Neural cell (in vitro differentiated cells): Measurements from ENCODE around the gene DCTN1. TPM values are rescaled to one million over a fixed set of nuclear protein-coding genes. Genes with fewer than 3 reads are reported as not detected.

ENCODE experiments used
- H2AFZ ChIP-seq: fragments of 200-600, 300-800 bp; sonication (generic), shearing (Covaris generic); 2 replicates; pipeline ENCODE4 v1.6.0; 2014; ENCODE audit warnings: low read depth, mild to moderate bottlenecking, antibody characterized with exemption, low read length, moderate library complexity
- H3F3A ChIP-seq: fragments of 200-600 bp; shearing (Covaris generic); 2 replicates; pipeline ENCODE4 v1.6.1; 2016; ENCODE audit warnings: mild to moderate bottlenecking, moderate library complexity, mixed read lengths, antibody characterized with exemption, low read length; ENCODE audit not compliant: insufficient read depth, poor library complexity, severe bottlenecking
- H3K27ac ChIP-seq: fragments of 200-600, 300-800 bp; sonication (generic), shearing (Covaris generic); 2 replicates; pipeline ENCODE4 v1.5.1; 2014; ENCODE audit warnings: mild to moderate bottlenecking, low read length, moderate library complexity
- H3K27me3 ChIP-seq: fragments of 300-800, 200-600 bp; sonication (generic), shearing (Covaris generic); 2 replicates; pipeline ENCODE4 v1.6.0; 2014; ENCODE audit warnings: mild to moderate bottlenecking, low read depth, low read length, moderate library complexity; ENCODE audit not compliant: insufficient read depth
- H3K36me3 ChIP-seq: fragments of 300-800, 200-600 bp; sonication (generic), shearing (Covaris generic); 2 replicates; pipeline ENCODE4 v1.5.1; 2014; ENCODE audit warnings: mild to moderate bottlenecking, antibody characterized with exemption, low read length, moderate library complexity; ENCODE audit not compliant: insufficient read depth
- H3K4me2 ChIP-seq: fragments of 300-800, 200-600 bp; sonication (generic), shearing (Covaris generic); 2 replicates; pipeline ENCODE4 v1.6.0; 2014; ENCODE audit warnings: mild to moderate bottlenecking, low read length
- H3K4me3 ChIP-seq: fragments of 300-800, 200-600 bp; sonication (generic), shearing (Covaris generic); 2 replicates; pipeline ENCODE4 v1.5.1; 2014; ENCODE audit warnings: mild to moderate bottlenecking, low read length, moderate library complexity
- H3K79me2 ChIP-seq: fragments of 200-600 bp; shearing (Covaris generic); replicated peaks from 2 replicates; pipeline ENCODE4 v1.6.0; 2014; ENCODE audit warnings: mild to moderate bottlenecking, low read length, moderate library complexity; ENCODE audit not compliant: insufficient read depth
- H3K9ac ChIP-seq: fragments of 300-800, 200-600 bp; sonication (generic), shearing (Covaris generic); 2 replicates; pipeline ENCODE4 v1.6.1; 2016; ENCODE audit warnings: mild to moderate bottlenecking, low read length, mixed read lengths
- H3K9me2 ChIP-seq: fragments of 200-600 bp; shearing (Covaris generic); 2 replicates; pipeline ENCODE4 v1.6.1; 2016; ENCODE audit warnings: mild to moderate bottlenecking, low read length, mixed read lengths; ENCODE audit not compliant: insufficient read depth
- H3K9me3 ChIP-seq: fragments of 200-600, 300-800 bp; sonication (generic), shearing (Covaris generic); 2 replicates; pipeline ENCODE4 v1.6.1; 2016; ENCODE audit warnings: mild to moderate bottlenecking, mixed run types, low read length, moderate library complexity, mixed read lengths
- H4K20me1 ChIP-seq: fragments of 200-600 bp; shearing (Covaris generic); 2 replicates; pipeline ENCODE4 v1.6.1; 2016; ENCODE audit warnings: mild to moderate bottlenecking, mixed run types; ENCODE audit not compliant: insufficient read depth
- EP300 ChIP-seq: fragments of 450-650 bp; conservative IDR thresholded peaks from 2 replicates; pipeline ENCODE4 v1.6.1; 2014; ENCODE audit warnings: antibody characterized with exemption, mild to moderate bottlenecking, moderate library complexity; ENCODE audit not compliant: poor library complexity, severe bottlenecking
- EZH2 ChIP-seq: fragments of 200-600, 300-800 bp; shearing (Covaris generic), sonication (generic); IDR thresholded peaks from 2 replicates; pipeline ENCODE4 v1.6.1; 2014; ENCODE audit warnings: antibody characterized with exemption, low read length, borderline replicate concordance, mild to moderate bottlenecking; ENCODE audit not compliant: insufficient read depth, poor library complexity, severe bottlenecking
- MXI1 ChIP-seq: fragments of 450-650 bp; conservative IDR thresholded peaks from 2 replicates; pipeline ENCODE4 v1.6.1; 2014; ENCODE audit warnings: antibody characterized with exemption, mild to moderate bottlenecking; ENCODE audit not compliant: poor library complexity, severe bottlenecking
- POLR2AphosphoS5 ChIP-seq: IDR thresholded peaks from 2 replicates; pipeline ENCODE4 v1.6.1; 2012
- RAD21 ChIP-seq: fragments of 450-650 bp; conservative IDR thresholded peaks from 2 replicates; pipeline ENCODE4 v1.6.1; 2014; ENCODE audit warnings: antibody characterized with exemption, mild to moderate bottlenecking, moderate library complexity
- SMC3 ChIP-seq: fragments of 450-650 bp; conservative IDR thresholded peaks from 2 replicates; pipeline ENCODE4 v1.6.1; 2014; ENCODE audit warnings: antibody characterized with exemption, mild to moderate bottlenecking, moderate library complexity; ENCODE audit not compliant: poor library complexity
- TAF1 ChIP-seq: IDR thresholded peaks from 2 replicates; pipeline ENCODE4 v1.6.1; 2012; ENCODE audit warnings: low read depth
- polyA plus RNA-seq: library from polyadenylated mRNA; depleted of rRNA; stranded (reverse); fragments of >200 nt; gene quantifications from 2 replicates; pipeline ENCODE4 v1.2.3, GENCODE V29; 2014
- TF ChIP-seq, protein P1 (sequence below): IDR thresholded peaks from 2 replicates; pipeline ENCODE4 v1.6.1; 2012; ENCODE audit warnings: borderline replicate concordance
- TF ChIP-seq, protein P2 (sequence below): fragments of 450-650 bp; IDR thresholded peaks from 2 replicates; pipeline ENCODE4 v1.5.1; 2014; ENCODE audit warnings: antibody characterized with exemption, mild to moderate bottlenecking, moderate library complexity; ENCODE audit not compliant: poor library complexity, severe bottlenecking

The DCTN1 gene
- polyA plus RNA-seq, 1 donor from 2014 or later = 160 TPM

DNA sequence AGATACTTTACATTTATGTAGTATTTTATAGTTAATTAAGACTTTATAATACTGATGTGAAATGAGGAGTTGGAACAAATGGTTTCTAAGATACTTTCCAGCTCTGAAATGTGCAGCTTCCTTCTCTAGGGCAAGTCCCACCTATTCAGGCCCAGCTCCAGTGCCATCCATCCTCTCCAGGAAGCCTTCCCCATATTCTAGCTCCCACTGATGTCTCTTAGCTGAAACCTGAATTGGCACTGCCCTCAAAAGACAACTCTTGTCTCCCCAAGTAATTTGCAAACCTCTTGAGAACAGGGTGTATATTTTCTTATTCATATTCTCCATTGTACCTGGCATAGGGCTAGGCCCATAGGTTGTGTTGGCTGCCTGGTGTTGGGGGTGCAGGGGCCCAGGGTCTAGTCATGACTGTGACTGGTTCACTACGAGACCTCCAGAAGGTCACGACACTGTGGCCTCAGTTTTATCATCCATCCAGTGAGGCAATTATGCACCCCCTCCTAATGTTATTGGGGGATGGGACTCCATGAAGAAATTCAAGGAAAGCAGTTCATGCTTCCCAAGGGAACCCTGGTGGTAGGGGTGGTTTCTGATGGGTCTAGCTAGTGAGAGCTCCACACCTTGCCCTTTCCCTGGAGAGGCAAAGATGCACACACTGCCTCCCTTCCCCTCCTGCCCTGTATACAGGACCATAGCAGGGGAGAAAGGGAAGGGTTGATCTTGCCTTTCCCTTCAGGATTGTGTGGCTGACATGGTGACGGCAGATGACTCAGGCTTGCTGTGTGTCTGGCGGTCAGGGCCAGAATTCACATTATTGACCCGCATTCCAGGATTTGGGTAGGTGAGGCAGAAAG lies 44.3 kb upstream of the DCTN1 start:
- H3K27me3 ChIP-seq = no peaks in the 10 kb centered on the region
- no peaks in the 10 kb centered on the region for H3K79me2 ChIP-seq
- no peaks in the 10 kb centered on the region for H3K9me3 ChIP-seq
- H3F3A ChIP-seq = no peaks in the 10 kb centered on the region
- H3K36me3 ChIP-seq = no peaks in the 10 kb centered on the region
- H3K4me2 ChIP-seq = no peak overlapping the region
- H4K20me1 ChIP-seq = no peaks in the 10 kb centered on the region
- H2AFZ ChIP-seq = no peak overlapping the region
- H3K9ac ChIP-seq = no peak overlapping the region
- no peak overlapping the region for H3K27ac ChIP-seq
- H3K9me2 ChIP-seq = no peaks in the 10 kb centered on the region
- no peak for TF ChIP-seq SMC3
- TF ChIP-seq MXI1 = no peak
- TF ChIP-seq, protein P1, sequence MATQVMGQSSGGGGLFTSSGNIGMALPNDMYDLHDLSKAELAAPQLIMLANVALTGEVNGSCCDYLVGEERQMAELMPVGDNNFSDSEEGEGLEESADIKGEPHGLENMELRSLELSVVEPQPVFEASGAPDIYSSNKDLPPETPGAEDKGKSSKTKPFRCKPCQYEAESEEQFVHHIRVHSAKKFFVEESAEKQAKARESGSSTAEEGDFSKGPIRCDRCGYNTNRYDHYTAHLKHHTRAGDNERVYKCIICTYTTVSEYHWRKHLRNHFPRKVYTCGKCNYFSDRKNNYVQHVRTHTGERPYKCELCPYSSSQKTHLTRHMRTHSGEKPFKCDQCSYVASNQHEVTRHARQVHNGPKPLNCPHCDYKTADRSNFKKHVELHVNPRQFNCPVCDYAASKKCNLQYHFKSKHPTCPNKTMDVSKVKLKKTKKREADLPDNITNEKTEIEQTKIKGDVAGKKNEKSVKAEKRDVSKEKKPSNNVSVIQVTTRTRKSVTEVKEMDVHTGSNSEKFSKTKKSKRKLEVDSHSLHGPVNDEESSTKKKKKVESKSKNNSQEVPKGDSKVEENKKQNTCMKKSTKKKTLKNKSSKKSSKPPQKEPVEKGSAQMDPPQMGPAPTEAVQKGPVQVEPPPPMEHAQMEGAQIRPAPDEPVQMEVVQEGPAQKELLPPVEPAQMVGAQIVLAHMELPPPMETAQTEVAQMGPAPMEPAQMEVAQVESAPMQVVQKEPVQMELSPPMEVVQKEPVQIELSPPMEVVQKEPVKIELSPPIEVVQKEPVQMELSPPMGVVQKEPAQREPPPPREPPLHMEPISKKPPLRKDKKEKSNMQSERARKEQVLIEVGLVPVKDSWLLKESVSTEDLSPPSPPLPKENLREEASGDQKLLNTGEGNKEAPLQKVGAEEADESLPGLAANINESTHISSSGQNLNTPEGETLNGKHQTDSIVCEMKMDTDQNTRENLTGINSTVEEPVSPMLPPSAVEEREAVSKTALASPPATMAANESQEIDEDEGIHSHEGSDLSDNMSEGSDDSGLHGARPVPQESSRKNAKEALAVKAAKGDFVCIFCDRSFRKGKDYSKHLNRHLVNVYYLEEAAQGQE = no peak
- TF ChIP-seq EZH2 = no peak
- no peak for TF ChIP-seq RAD21
- no peak for TF ChIP-seq TAF1
- no peak for TF ChIP-seq EP300
- TF ChIP-seq, protein P2, sequence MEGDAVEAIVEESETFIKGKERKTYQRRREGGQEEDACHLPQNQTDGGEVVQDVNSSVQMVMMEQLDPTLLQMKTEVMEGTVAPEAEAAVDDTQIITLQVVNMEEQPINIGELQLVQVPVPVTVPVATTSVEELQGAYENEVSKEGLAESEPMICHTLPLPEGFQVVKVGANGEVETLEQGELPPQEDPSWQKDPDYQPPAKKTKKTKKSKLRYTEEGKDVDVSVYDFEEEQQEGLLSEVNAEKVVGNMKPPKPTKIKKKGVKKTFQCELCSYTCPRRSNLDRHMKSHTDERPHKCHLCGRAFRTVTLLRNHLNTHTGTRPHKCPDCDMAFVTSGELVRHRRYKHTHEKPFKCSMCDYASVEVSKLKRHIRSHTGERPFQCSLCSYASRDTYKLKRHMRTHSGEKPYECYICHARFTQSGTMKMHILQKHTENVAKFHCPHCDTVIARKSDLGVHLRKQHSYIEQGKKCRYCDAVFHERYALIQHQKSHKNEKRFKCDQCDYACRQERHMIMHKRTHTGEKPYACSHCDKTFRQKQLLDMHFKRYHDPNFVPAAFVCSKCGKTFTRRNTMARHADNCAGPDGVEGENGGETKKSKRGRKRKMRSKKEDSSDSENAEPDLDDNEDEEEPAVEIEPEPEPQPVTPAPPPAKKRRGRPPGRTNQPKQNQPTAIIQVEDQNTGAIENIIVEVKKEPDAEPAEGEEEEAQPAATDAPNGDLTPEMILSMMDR = no peak
- TF ChIP-seq POLR2AphosphoS5 = no peak
- no peak overlapping the region for H3K4me3 ChIP-seq

DNA sequence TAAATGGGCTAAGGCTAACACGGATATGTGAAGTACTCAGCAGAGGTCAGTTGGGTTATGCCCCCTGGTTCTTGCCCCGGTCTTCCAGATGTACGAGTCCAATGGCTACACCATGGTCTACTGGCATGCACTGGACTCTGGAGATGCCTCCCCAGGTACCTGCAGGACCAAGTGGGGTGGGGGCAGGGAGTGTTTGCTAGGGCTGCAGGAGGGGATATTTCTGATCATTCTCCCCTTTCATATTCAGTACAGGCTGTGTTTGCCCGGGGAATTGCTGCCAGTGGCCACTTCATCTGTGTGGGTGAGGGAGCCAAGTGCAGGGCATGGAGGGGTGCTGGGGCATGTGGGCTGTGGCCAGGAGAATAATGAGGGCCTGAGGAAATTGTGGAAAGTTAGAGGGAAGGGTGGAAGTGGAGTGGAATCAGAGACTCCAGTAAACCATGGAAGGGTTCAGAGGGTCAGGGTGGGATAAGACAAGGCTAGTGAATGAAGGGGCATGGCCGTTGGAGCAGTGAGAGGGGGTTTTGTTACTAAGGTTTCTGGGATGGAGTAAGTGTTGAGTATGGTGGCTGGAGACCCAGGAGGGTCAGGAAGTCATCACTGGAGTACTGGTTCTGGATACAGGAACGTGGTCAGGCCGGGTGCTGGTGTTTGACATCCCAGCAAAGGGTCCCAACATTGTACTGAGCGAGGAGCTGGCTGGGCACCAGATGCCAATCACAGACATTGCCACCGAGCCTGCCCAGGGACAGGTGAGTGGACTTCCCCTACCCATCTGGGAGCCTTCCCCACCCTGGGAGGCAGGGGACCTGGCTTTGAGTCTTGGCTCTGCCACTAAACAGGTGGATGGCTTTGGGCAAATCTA lies 43.4 kb upstream of the DCTN1 start:
- no peak overlapping the region for H3K27ac ChIP-seq
- no peaks in the 10 kb centered on the region for H3K9me3 ChIP-seq
- H3K9ac ChIP-seq = no peak overlapping the region
- H2AFZ ChIP-seq = no peak overlapping the region
- H4K20me1 ChIP-seq = no peaks in the 10 kb centered on the region
- no peaks in the 10 kb centered on the region for H3K79me2 ChIP-seq
- no peaks in the 10 kb centered on the region for H3F3A ChIP-seq
- no peaks in the 10 kb centered on the region for H3K9me2 ChIP-seq
- TF ChIP-seq EZH2 = no peak
- TF ChIP-seq, protein P2 = no peak
- no peak for TF ChIP-seq SMC3
- no peak for TF ChIP-seq EP300
- H3K27me3 ChIP-seq = no peaks in the 10 kb centered on the region
- no peaks in the 10 kb centered on the region for H3K36me3 ChIP-seq
- H3K4me2 ChIP-seq = no peak overlapping the region
- no peak overlapping the region for H3K4me3 ChIP-seq
